C4-2B (cell line): Measurements from ENCODE around the gene AGPAT1.

Experiments used
- CTCF ChIP-seq: fragments of 450-650 bp; conservative IDR thresholded peaks from 2 replicates; pipeline ENCODE4 v1.5.1; 2017; ENCODE audit warnings: mild to moderate bottlenecking
- ZFX ChIP-seq: fragments of 450-650 bp; IDR thresholded peaks from 2 replicates; pipeline ENCODE4 v1.6.1; 2017

- no peak for TF ChIP-seq CTCF
- no peak for TF ChIP-seq ZFX
Observed at GRCh38 chr6:32181915-32182529, 6.1 kb upstream of the AGPAT1 start.
